Stimulated activated CD8-positive, alpha-beta memory T cell treated with anti-CD3 and anti-CD28 coated beads, Interleukin-4, amount 100 ng/mL, for 1 hour (primary cell): ENCODE measurements around the gene SLC45A1.

Experiments
- DNase-seq, 2 donors: peaks; one replicate each; pipeline ENCODE4 v3.0.0-alpha.2; 2020; ENCODE audit warnings: low read depth in 2 of 2, low spot score in 1 of 2

SLC45A1 gene

DNA sequence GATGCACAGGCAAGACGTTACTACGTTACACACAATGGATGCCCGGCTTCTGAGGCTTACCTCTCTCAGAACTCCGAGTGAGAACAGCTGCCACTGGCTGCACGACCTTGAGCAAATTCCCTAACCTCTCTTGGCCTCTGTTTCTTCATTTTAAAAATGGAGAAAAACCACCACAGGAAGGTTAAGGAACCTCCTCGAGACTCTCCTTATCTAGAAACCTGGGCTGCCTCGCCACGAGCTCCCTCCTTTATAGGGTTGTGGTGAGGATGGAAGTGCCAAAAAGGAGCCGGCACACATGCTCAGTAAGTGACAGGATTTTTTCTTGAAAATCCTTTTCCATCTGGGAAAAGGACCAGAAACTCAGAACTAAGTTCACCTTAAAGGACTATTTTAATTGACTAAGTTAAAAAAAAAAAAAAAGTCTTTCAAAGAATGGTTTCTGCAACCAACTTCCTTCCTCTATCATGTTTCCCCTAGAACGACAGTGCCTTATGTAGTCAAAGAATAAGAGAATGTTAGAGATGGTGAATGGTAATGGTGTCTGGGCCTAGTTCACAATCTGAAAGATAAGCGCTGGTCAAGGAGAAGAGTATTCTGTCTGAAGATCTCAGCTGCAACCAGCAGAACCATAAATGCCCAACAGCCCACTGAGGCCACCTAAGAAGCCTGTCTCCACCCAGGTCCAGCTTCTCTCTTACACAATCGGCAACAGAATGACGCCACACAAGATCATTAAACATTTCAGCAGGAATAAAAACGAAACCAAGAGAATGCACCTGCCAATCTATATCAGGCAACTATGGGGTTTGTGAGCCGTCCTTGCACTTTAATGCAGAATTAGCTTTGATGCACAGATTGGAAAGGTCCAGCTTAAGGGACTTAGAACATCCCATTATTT, 64.9 kb downstream of the SLC45A1 start:
- DNase-seq, result no peak

DNA sequence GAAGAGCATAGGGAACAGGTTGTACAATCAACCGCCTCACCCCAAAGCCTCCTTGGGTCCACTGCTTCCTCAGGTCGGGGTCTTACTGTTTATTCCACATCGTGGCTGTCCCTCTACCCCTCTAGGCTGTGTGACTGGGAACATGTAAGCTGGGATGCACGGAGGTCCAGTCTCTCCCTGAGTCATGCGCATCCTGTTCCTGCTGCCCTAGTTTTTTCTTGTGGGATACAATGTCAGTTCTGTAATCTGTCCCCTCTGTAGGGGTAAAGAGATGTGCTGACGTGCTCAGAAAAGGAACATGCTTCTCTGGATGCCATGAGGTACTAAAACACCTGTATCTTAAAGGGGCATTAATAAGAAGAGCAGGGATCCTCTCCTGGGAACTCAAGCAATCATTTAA, 66.2 kb downstream of the SLC45A1 start:
- no peak for DNase-seq

- DNase-seq, result no peak
Observed at GRCh38 chr1:8384577-8384976, 66.7 kb downstream of the SLC45A1 start.

DNA sequence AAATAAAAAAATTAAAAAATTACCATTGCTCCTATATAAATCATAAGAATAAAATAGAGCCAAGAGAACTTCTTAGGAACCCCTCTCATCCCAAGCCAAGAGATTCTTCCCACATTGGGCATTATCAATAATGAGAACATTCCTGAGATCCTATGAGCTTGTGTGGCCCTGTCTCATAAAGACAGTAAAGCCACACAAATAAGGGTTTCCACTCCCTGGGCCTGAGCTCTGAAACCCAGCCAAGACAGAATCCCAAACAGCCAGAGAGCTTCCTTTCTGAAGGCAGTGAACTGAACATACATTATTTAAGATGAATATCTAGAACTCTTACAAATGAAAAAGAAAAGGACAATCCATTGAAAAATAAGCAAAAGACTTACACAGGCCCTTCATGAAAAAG, 68.3 kb downstream of the SLC45A1 start:
- DNase-seq, result no peak

GRCh38 chr1:8388732-8389562, 71.0 kb downstream of the SLC45A1 start:
- no peak for DNase-seq

DNA sequence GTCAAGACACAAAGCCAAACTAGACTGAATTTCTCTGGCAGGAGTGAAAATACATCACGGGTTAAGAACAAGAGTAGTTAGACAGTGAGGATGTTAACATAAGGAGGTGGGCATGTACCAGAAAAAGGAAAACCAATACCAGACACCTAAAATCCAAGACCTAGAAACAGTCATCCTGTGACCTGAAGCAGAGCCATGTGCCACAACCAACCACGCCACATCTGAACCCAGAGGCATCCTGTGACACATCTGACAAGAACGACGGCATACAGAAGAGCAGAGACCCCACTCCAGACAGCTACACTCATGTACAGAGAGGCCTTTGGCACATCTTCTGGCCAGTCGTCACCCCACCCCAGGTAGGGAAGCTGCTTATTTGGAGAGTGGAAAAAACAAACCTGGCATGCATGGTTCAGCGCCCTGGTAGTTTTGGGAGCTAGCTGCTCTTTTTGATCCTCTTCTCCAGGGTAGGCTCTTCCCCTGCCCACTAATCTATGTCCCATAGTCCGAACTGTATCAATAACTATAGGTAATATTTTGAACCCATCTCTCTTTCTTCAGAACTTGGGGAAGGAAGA, 72.1 kb downstream of the SLC45A1 start:
- no peak for DNase-seq

DNA sequence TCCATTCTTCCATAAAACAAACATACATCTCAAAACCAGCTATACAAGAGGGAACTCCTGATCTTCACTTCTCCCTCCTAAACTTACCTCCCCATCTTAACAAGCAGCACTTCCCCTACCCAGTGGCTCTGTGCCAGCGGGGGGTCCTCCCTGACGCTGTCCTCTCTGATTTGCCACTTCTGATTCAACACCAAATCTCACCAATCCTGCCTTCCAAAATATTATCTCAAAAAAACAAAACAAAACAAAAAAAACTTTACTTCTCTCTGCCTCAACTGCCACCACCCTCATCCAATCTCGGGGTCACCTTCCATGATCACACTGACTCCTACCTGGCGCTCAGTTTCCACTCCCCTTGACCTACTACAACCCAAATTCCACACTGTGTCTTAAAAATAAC, 72.8 kb downstream of the SLC45A1 start:
- no peak for DNase-seq

DNA sequence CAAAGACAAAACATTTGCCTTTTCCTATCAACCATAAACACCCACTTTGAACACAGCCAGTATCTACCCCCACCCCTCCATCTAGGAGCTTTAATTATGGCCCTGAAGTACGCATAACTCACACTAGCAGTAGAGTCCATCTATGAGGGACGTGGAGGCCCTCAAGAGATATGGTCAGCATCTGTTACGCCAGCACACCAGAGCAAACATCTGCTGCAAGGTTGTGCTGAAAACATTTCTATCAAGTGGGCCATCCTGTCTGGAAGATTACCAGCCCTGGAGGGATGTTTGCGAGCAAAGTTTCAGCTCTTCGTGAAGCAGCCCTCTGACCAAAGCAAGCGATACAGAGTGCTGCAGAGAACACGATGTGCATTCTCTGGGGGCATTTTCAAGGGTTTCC, 74.6 kb downstream of the SLC45A1 start:
- no peak for DNase-seq
